Stimulated activated CD4-positive, alpha-beta T cell treated with anti-CD3 and anti-CD28 coated beads, Interleukin-15, amount 100 ng/mL, for 24 hours (primary cell): Measurements from ENCODE around the gene FAM90A26.
"Not testable (repeated sequence)": the region's sequence is repeated elsewhere in the genome, so short reads cannot be mapped to it uniquely, and the experiment has no call there.

ENCODE experiments used
- DNase-seq: peaks from one replicate; pipeline ENCODE4 v3.0.0-alpha.2; 2020

The FAM90A26 gene

GRCh38 chr4:9165990-9166389 is 4.2 kb upstream of the FAM90A26 start:
- DNase-seq, result not testable (repeated sequence)

GRCh38 chr4:9210357-9210756 is 40.1 kb downstream of the FAM90A26 start, which contains the start of gene USP17L10:
TSS of gene USP17L10 (plus strand) at chr4:9210657. CDS start at chr4:9210657, 0 bp downstream.
- not testable (repeated sequence) for DNase-seq

- not testable (repeated sequence) for DNase-seq
These were observed 44.5 kb downstream of the FAM90A26 start for GRCh38 chr4:9214701-9215100.

- not testable (repeated sequence) for DNase-seq
These were observed 44.9 kb downstream of the FAM90A26 start, which contains the start of gene USP17L11 for GRCh38 chr4:9215105-9215504. TSS of gene USP17L11 (plus strand) at chr4:9215405. CDS start at chr4:9215405, 0 bp downstream.

GRCh38 chr4:9219852-9220251 is 49.6 kb downstream of the FAM90A26 start, which contains the start of gene USP17L12:
TSS of gene USP17L12 (plus strand) at chr4:9220152. CDS start at chr4:9220152, 0 bp downstream.
- not testable (repeated sequence) for DNase-seq

- not testable (repeated sequence) for DNase-seq
These were observed 54.4 kb downstream of the FAM90A26 start, which contains the start of gene USP17L13 for GRCh38 chr4:9224596-9224995. TSS of gene USP17L13 (plus strand) at chr4:9224896. CDS start at chr4:9224896, 0 bp downstream.
